ENCODE data around the gene SLC25A2.
"Not testable (repeated sequence)": the region's sequence is repeated elsewhere in the genome, so short reads cannot be mapped to it uniquely, and the experiment has no call there.

The SLC25A2 gene

DNA sequence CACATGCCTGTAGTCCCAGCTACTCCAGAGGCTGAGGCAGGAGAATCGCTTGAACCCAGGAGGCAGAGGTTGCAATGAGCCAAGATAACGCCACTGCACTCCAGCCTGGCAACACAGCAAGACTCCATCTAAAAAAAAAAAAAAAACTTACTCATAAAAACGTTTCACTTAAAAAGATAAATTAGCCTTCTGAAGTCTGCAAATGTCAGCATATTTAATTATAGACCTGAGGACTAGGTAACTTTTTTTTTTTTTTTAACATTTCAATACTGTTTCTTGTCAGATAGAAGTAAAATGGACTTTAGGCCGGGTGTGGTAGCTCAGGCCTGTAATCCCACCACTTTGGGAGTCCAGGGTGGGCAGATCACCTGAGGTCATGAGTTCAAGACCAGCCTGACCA is 13.1 kb upstream of the SLC25A2 start:
- CTCF ChIA-PET = interaction anchor here (1.4 kb wide), 1 partner anchor 11 kb away, joined by 4 read pairs; no protein-coding TSS in a partner anchor
- H3K4me3 ChIP-seq (ENCODE audit: control insufficient read depth in 1 of 7, extremely low read depth in 1 of 7, insufficient read depth in 4 of 7, low read depth in 2 of 7, low read length in 6 of 7); H3K4me1 ChIP-seq (ENCODE audit: control extremely low read depth in 1 of 4, control insufficient read depth in 4 of 4, insufficient read depth in 4 of 4, low read length in 3 of 4); H3K27me3 ChIP-seq (replicated peaks in 2 of 5; ENCODE audit: control insufficient read depth in 4 of 5, insufficient read depth in 5 of 5, low read length in 4 of 5); H3K27ac ChIP-seq (ENCODE audit: insufficient read depth in 1 of 2, low read depth in 1 of 2, low read length in 2 of 2, poor library complexity in 1 of 2, severe bottlenecking in 2 of 2); POLR2A ChIA-PET; DNase-seq: not testable (repeated sequence)
- Histone ChIP-seq H3K36me3 (ENCODE audit: control insufficient read depth in 4 of 4, insufficient read depth in 4 of 4, low read length in 3 of 4) (peaks cover 11 to 41% (median 24%) of the 10 kb centered on the region in 4 experiments), H3K9me3 (ENCODE audit: control extremely low read depth in 1 of 5, control insufficient read depth in 4 of 5, insufficient read depth in 2 of 5, low read depth in 1 of 5, low read length in 4 of 5) (peaks cover 23 to 75% (median 51%) of the 10 kb centered on the region in 5 experiments)
- 100% methylated on average over 2 of the region's 4 CpGs for WGBS (ENCODE audit: insufficient coverage)

GRCh38 chr5:141313711-141314110 is 9.9 kb upstream of the SLC25A2 start:
- ChIA-PET CTCF (no interaction called here), POLR2A (no interaction called here)
- H3K36me3 ChIP-seq (ENCODE audit: control insufficient read depth in 4 of 4, insufficient read depth in 4 of 4, low read length in 3 of 4) = peaks cover 10 to 30% (median 14%) of the 10 kb centered on the region in 4 experiments
- no peak overlapping the region for H3K27ac ChIP-seq (ENCODE audit: insufficient read depth in 1 of 2, low read depth in 1 of 2, low read length in 2 of 2, poor library complexity in 1 of 2, severe bottlenecking in 2 of 2)
- no peaks in the 10 kb centered on the region for H3K4me1 ChIP-seq (ENCODE audit: control extremely low read depth in 1 of 4, control insufficient read depth in 4 of 4, insufficient read depth in 4 of 4, low read length in 3 of 4)
- H3K9me3 ChIP-seq (ENCODE audit: control extremely low read depth in 1 of 5, control insufficient read depth in 4 of 5, insufficient read depth in 2 of 5, low read depth in 1 of 5, low read length in 4 of 5) = peaks cover 20 to 71% (median 49%) of the 10 kb centered on the region in 5 experiments
- no peak overlapping the region for H3K4me3 ChIP-seq (ENCODE audit: control insufficient read depth in 1 of 7, extremely low read depth in 1 of 7, insufficient read depth in 4 of 7, low read depth in 2 of 7, low read length in 6 of 7)
- DNase-seq = no peak
- no peaks in the 10 kb centered on the region for H3K27me3 ChIP-seq (replicated peaks in 2 of 5; ENCODE audit: control insufficient read depth in 4 of 5, insufficient read depth in 5 of 5, low read length in 4 of 5)

DNA sequence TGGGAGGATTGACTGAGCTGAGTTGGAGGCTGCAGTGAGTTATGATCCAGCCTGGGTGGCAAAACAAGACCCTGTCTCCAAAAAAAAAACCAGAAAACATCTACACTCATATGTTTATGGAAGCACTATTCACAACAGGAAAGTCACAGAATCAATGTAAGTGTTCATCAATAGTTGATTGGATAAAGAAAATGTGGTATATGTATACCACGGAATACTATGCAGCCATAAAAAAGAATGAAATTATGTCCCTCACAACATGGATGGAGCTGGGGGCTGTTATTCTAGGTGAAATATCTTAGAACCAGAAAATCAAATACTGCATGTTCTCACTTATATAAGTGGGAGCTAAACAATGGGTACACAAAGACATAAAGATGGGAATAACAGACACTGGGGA is 2.8 kb upstream of the SLC25A2 start:
- H3K36me3 ChIP-seq (ENCODE audit: control insufficient read depth in 4 of 4, insufficient read depth in 4 of 4, low read length in 3 of 4) = peaks cover 0 to 2% (median under 1%) of the 10 kb centered on the region in 4 experiments
- peaks cover 5 to 69% (median 59%) of the 10 kb centered on the region in 5 experiments for H3K9me3 ChIP-seq (ENCODE audit: control extremely low read depth in 1 of 5, control insufficient read depth in 4 of 5, insufficient read depth in 2 of 5, low read depth in 1 of 5, low read length in 4 of 5)
- H3K4me1 ChIP-seq (ENCODE audit: control extremely low read depth in 1 of 4, control insufficient read depth in 4 of 4, insufficient read depth in 4 of 4, low read length in 3 of 4) = no peaks in the 10 kb centered on the region
- H3K4me3 ChIP-seq (ENCODE audit: control insufficient read depth in 1 of 7, extremely low read depth in 1 of 7, insufficient read depth in 4 of 7, low read depth in 2 of 7, low read length in 6 of 7) = peak overlapping the region in 1 of 7 experiments; percentile 6
- H3K27me3 ChIP-seq (replicated peaks in 2 of 5; ENCODE audit: control insufficient read depth in 4 of 5, insufficient read depth in 5 of 5, low read length in 4 of 5) = no peaks in the 10 kb centered on the region
- CTCF ChIA-PET = no interaction called here
- POLR2A ChIA-PET = no interaction called here
- no peak for DNase-seq
- no peak overlapping the region for H3K27ac ChIP-seq (ENCODE audit: insufficient read depth in 1 of 2, low read depth in 1 of 2, low read length in 2 of 2, poor library complexity in 1 of 2, severe bottlenecking in 2 of 2)
- WGBS (ENCODE audit: insufficient coverage) = no CpG with 5 or more reads among the region's 1 CpG

GRCh38 chr5:141298376-141298775 is 5.5 kb downstream of the SLC25A2 start:
- no peaks in the 10 kb centered on the region for H3K4me1 ChIP-seq (ENCODE audit: control extremely low read depth in 1 of 4, control insufficient read depth in 4 of 4, insufficient read depth in 4 of 4, low read length in 3 of 4)
- DNase-seq = no peak
- WGBS (ENCODE audit: insufficient coverage) = 90% methylated on average over 4 of the region's 4 CpGs
- peaks cover 0 to 3% (median 0%) of the 10 kb centered on the region in 4 experiments for H3K36me3 ChIP-seq (ENCODE audit: control insufficient read depth in 4 of 4, insufficient read depth in 4 of 4, low read length in 3 of 4)
- peaks cover 12 to 86% (median 45%) of the 10 kb centered on the region in 5 experiments for H3K9me3 ChIP-seq (ENCODE audit: control extremely low read depth in 1 of 5, control insufficient read depth in 4 of 5, insufficient read depth in 2 of 5, low read depth in 1 of 5, low read length in 4 of 5)
- H3K4me3 ChIP-seq (ENCODE audit: control insufficient read depth in 1 of 7, extremely low read depth in 1 of 7, insufficient read depth in 4 of 7, low read depth in 2 of 7, low read length in 6 of 7) = no peak overlapping the region
- ChIA-PET CTCF (interaction anchor here (0.7 kb wide), 1 partner anchor 100 kb away, joined by 3 read pairs; no protein-coding TSS in a partner anchor), POLR2A (no interaction called here)
- no peaks in the 10 kb centered on the region for H3K27me3 ChIP-seq (replicated peaks in 2 of 5; ENCODE audit: control insufficient read depth in 4 of 5, insufficient read depth in 5 of 5, low read length in 4 of 5)
- no peak overlapping the region for H3K27ac ChIP-seq (ENCODE audit: insufficient read depth in 1 of 2, low read depth in 1 of 2, low read length in 2 of 2, poor library complexity in 1 of 2, severe bottlenecking in 2 of 2)

DNA sequence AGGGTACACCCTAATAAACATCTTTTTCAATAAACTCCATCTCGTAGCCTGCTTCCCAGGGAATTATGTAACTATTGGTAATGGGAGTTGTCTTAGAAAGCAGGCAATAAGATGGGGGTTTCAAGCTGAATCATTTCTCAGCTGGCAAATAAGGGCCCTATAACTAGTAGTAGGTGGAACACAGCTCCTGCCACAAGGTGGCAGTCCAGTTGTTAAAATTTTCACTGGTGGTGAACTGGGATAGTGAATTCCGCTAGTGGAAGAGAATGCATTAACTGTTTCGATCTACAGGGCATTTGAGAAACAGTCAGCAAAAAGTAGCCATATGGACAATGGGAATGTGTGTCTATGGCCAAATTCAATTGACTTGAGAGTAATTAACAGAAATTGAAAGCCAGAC is 30.9 kb downstream of the SLC25A2 start:
- DNase-seq = no peak
- ChIA-PET CTCF (no interaction called here), POLR2A (no interaction called here)
- Histone ChIP-seq H3K27ac (ENCODE audit: insufficient read depth in 1 of 2, low read depth in 1 of 2, low read length in 2 of 2, poor library complexity in 1 of 2, severe bottlenecking in 2 of 2) (no peak overlapping the region), H3K27me3 (replicated peaks in 2 of 5; ENCODE audit: control insufficient read depth in 4 of 5, insufficient read depth in 5 of 5, low read length in 4 of 5) (no peaks in the 10 kb centered on the region), H3K4me3 (ENCODE audit: control insufficient read depth in 1 of 7, extremely low read depth in 1 of 7, insufficient read depth in 4 of 7, low read depth in 2 of 7, low read length in 6 of 7) (no peak overlapping the region), H3K9me3 (ENCODE audit: control extremely low read depth in 1 of 5, control insufficient read depth in 4 of 5, insufficient read depth in 2 of 5, low read depth in 1 of 5, low read length in 4 of 5) (peaks cover 8 to 80% (median 54%) of the 10 kb centered on the region in 5 experiments), H3K36me3 (ENCODE audit: control insufficient read depth in 4 of 4, insufficient read depth in 4 of 4, low read length in 3 of 4) (no peaks in the 10 kb centered on the region), H3K4me1 (ENCODE audit: control extremely low read depth in 1 of 4, control insufficient read depth in 4 of 4, insufficient read depth in 4 of 4, low read length in 3 of 4) (no peaks in the 10 kb centered on the region)
- 94% methylated on average over 2 of the region's 3 CpGs for WGBS (ENCODE audit: insufficient coverage)

DNA sequence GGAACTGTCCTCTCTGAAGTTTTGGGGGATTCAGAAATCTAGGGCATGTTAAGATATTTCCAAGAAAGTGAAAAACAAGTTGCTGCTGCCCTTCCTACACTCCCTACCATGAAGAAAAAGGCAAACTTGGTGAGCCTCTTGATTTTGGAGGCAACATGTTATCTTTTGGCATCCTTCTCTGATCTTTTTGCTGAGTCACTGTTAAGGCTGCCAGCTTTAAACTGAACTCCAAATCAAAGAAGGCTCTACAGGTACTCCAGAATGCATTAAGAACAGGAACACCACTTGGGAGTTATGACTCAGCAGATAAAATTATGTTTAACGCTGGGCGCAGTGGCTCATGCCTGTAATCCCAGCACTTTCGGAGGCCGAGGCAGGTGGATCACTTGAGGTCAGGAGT is 34.7 kb downstream of the SLC25A2 start:
- CTCF ChIA-PET = no interaction called here
- Histone ChIP-seq H3K4me3 (ENCODE audit: control insufficient read depth in 1 of 7, extremely low read depth in 1 of 7, insufficient read depth in 4 of 7, low read depth in 2 of 7, low read length in 6 of 7) (no peak overlapping the region), H3K4me1 (ENCODE audit: control extremely low read depth in 1 of 4, control insufficient read depth in 4 of 4, insufficient read depth in 4 of 4, low read length in 3 of 4) (no peaks in the 10 kb centered on the region), H3K36me3 (ENCODE audit: control insufficient read depth in 4 of 4, insufficient read depth in 4 of 4, low read length in 3 of 4) (no peaks in the 10 kb centered on the region), H3K27ac (ENCODE audit: insufficient read depth in 1 of 2, low read depth in 1 of 2, low read length in 2 of 2, poor library complexity in 1 of 2, severe bottlenecking in 2 of 2) (no peak overlapping the region), H3K9me3 (ENCODE audit: control extremely low read depth in 1 of 5, control insufficient read depth in 4 of 5, insufficient read depth in 2 of 5, low read depth in 1 of 5, low read length in 4 of 5) (peaks cover 21 to 83% (median 59%) of the 10 kb centered on the region in 5 experiments), H3K27me3 (replicated peaks in 2 of 5; ENCODE audit: control insufficient read depth in 4 of 5, insufficient read depth in 5 of 5, low read length in 4 of 5) (no peaks in the 10 kb centered on the region)
- WGBS (ENCODE audit: insufficient coverage) = no CpG with 5 or more reads among the region's 4 CpGs
- POLR2A ChIA-PET = no interaction called here
- no peak for DNase-seq

DNA sequence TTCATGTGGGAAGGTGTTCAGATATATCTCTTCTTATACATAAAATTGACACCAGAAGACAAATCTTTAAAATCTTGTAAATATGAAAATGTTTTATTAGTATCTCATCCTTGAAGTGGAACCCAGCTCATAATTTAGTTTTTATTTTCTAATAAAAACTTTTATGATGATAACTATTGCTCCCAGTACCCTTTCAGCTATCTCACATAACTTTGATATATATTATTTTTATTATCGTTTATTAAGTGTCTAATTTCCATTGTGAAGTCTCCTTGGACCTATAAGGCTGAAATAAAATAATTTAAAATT is 42.7 kb downstream of the SLC25A2 start:
- Histone ChIP-seq H3K27me3 (replicated peaks in 2 of 5; ENCODE audit: control insufficient read depth in 4 of 5, insufficient read depth in 5 of 5, low read length in 4 of 5) (no peaks in the 10 kb centered on the region), H3K9me3 (ENCODE audit: control extremely low read depth in 1 of 5, control insufficient read depth in 4 of 5, insufficient read depth in 2 of 5, low read depth in 1 of 5, low read length in 4 of 5) (peaks cover 26 to 88% (median 44%) of the 10 kb centered on the region in 5 experiments), H3K36me3 (ENCODE audit: control insufficient read depth in 4 of 4, insufficient read depth in 4 of 4, low read length in 3 of 4) (no peaks in the 10 kb centered on the region), H3K4me1 (ENCODE audit: control extremely low read depth in 1 of 4, control insufficient read depth in 4 of 4, insufficient read depth in 4 of 4, low read length in 3 of 4) (no peaks in the 10 kb centered on the region), H3K4me3 (ENCODE audit: control insufficient read depth in 1 of 7, extremely low read depth in 1 of 7, insufficient read depth in 4 of 7, low read depth in 2 of 7, low read length in 6 of 7) (no peak overlapping the region), H3K27ac (ENCODE audit: insufficient read depth in 1 of 2, low read depth in 1 of 2, low read length in 2 of 2, poor library complexity in 1 of 2, severe bottlenecking in 2 of 2) (no peak overlapping the region)
- CTCF ChIA-PET = interaction anchor here (1.6 kb wide), 1 partner anchor 59 kb away, joined by 6 read pairs; the partner anchor contains the start of gene TAF7
- POLR2A ChIA-PET = no interaction called here
- no CpG with 5 or more reads among the region's 1 CpG for WGBS (ENCODE audit: insufficient coverage)
- no peak for DNase-seq
